GM18951 (cell line): ENCODE measurements around the gene EZH1.

Source experiments
- POLR2A ChIP-seq: IDR thresholded peaks from 4 replicates; pipeline ENCODE4 v1.6.1; 2011; ENCODE audit warnings: mild to moderate bottlenecking; ENCODE audit not compliant: insufficient read length, insufficient read depth; ENCODE audit errors: extremely low read depth
- in situ Hi-C: fragments of 300-500 bp; cut with MboI; formaldehyde crosslinking; loops from one replicate; pipeline ENCODE4 v1.12.0; 2022; ENCODE audit warnings: low sequenced_read_pairs, mixed read lengths, inconsistent platforms; ENCODE audit not compliant: unreplicated experiment

EZH1 gene

GRCh38 chr17:42677012-42677857 is 67.6 kb downstream of the EZH1 start:
- TF ChIP-seq POLR2A: no peak
- in situ Hi-C loops: no loop called here

GRCh38 chr17:42676424-42677011 is 68.3 kb downstream of the EZH1 start, which contains the start of gene PLEKHH3:
Gene PLEKHH3 (minus strand): TSS chr17:42676994. CDS start chr17:42676563, 431 bp downstream.
- in situ Hi-C loops: no loop called here
- peak; percentile 70 for TF ChIP-seq POLR2A

- in situ Hi-C loops: no loop called here
- TF ChIP-seq POLR2A: peak; percentile 7
Observed at GRCh38 chr17:42675965-42676423, 68.8 kb downstream of the EZH1 start.

- in situ Hi-C loops: no loop called here
- no peak for TF ChIP-seq POLR2A
Observed at GRCh38 chr17:42675348-42675964, 69.4 kb downstream of the EZH1 start.

GRCh38 chr17:42674755-42675347 is 70.0 kb downstream of the EZH1 start:
- in situ Hi-C loops: loop anchor here (5.0 kb wide), 1 partner anchor 103 kb away; no protein-coding TSS in a partner anchor
- no peak for TF ChIP-seq POLR2A

- in situ Hi-C loops: loop anchor here (5.0 kb wide), 1 partner anchor 102 kb away; no protein-coding TSS in a partner anchor
- TF ChIP-seq POLR2A: peak; percentile 25
Observed at GRCh38 chr17:42673885-42674754, 70.7 kb downstream of the EZH1 start.

- in situ Hi-C loops: loop anchor here (5.0 kb wide), 1 partner anchor 101 kb away; no protein-coding TSS in a partner anchor
- no peak for TF ChIP-seq POLR2A
Observed at GRCh38 chr17:42673266-42673884, 71.5 kb downstream of the EZH1 start.

- in situ Hi-C loops: loop anchor here (5.0 kb wide), 1 partner anchor 100 kb away; no protein-coding TSS in a partner anchor
- TF ChIP-seq POLR2A: no peak
Observed at GRCh38 chr17:42672038-42672437, 72.8 kb downstream of the EZH1 start.

- in situ Hi-C loops: loop anchor here (5.0 kb wide), 1 partner anchor 99 kb away; no protein-coding TSS in a partner anchor
- TF ChIP-seq POLR2A: no peak
Observed at GRCh38 chr17:42670789-42671657, 73.8 kb downstream of the EZH1 start.

- in situ Hi-C loops: loop anchor here (5.0 kb wide), 1 partner anchor 98 kb away; no protein-coding TSS in a partner anchor
Observed at GRCh38 chr17:42669977-42670788, 74.7 kb downstream of the EZH1 start.

More at GRCh38 chr17:42669977-42670788, 74.7 kb downstream of the EZH1 start:
- TF ChIP-seq POLR2A: no peak
